Vagina (tissue), 2 donors: ENCODE results near the gene MAP7D3. TPM values are rescaled to one million over a fixed set of nuclear protein-coding genes. Genes with fewer than 3 reads are reported as not detected.
A peak's percentile ranks its signal among the peaks of the same experiment; 100 is the strongest.

Experiments
- DNase-seq, 2 donors: peaks; one replicate each; pipeline ENCODE4 v3.0.0-alpha.2; 2017; ENCODE audit errors: extremely low spot score in 2 of 2
- H3K27ac ChIP-seq: fragments of 200-600 bp; sonication (generic); one replicate; pipeline ENCODE4 v1.5.1; 2019
- H3K27me3 ChIP-seq: fragments of 200-600 bp; sonication (generic); one replicate; pipeline ENCODE4 v1.5.1; 2019
- H3K36me3 ChIP-seq, 2 donors: fragments of 200-600 bp; sonication (generic); one replicate each; pipeline ENCODE4 v1.5.1; 2017 to 2019
- H3K4me1 ChIP-seq: fragments of 200-600 bp; sonication (generic); one replicate; pipeline ENCODE4 v1.5.1; 2019
- H3K4me3 ChIP-seq, 2 donors: fragments of 200-600 bp; sonication (generic); 1 replicate in 1 of 2; 2 replicates in 1 of 2; pipeline ENCODE4 v1.5.1; 2016 to 2019
- H3K9me3 ChIP-seq: fragments of 200-600 bp; sonication (generic); one replicate; pipeline ENCODE4 v1.5.1; 2019
- POLR2A ChIP-seq, 2 donors: fragments of 450-650 bp; IDR thresholded peaks; one replicate each; pipeline ENCODE4 v1.6.1; 2017; ENCODE audit warnings: antibody characterized with exemption in 2 of 2, mild to moderate bottlenecking in 2 of 2, moderate library complexity in 2 of 2
- POLR2AphosphoS5 ChIP-seq, 2 donors: sonication (generic); formaldehyde crosslinking; IDR thresholded peaks; one replicate each; pipeline ENCODE4 v1.9.0; 2017; ENCODE audit warnings: antibody characterized with exemption in 2 of 2, mild to moderate bottlenecking in 2 of 2, low read depth in 1 of 2; ENCODE audit not compliant: insufficient read depth in 1 of 2
- intact Hi-C: fragments of 100-400 bp; cut with DNase I; formaldehyde crosslinking; loops from one replicate; pipeline ENCODE4 v1.15.1; 2023
- total RNA-seq: library from RNA; depleted of rRNA; stranded (reverse); fragments of >200 nt; gene quantifications from one replicate; pipeline ENCODE4 v1.2.3, GENCODE V29; 2016
- TF ChIP-seq, protein P1 (sequence below), 3 experiments: fragments of 450-650 bp in 2 of 3; fragments of 200-600 bp in 1 of 3; sonication (generic) in 1 of 3; IDR thresholded peaks; one replicate each; pipeline ENCODE4 v1.5.1; 2017 to 2019; ENCODE audit warnings: antibody characterized with exemption in 3 of 3, mild to moderate bottlenecking in 2 of 3, moderate library complexity in 2 of 3

Gene MAP7D3
- total RNA-seq, 1 donor from 2014 or later, result 15.0 TPM

- no peaks in the 10 kb centered on the region for H3K27me3 ChIP-seq
- no peak overlapping the region for H3K27ac ChIP-seq
- no peak overlapping the region for H3K4me3 ChIP-seq
- no peak for DNase-seq
- H3K4me1 ChIP-seq, result peaks cover 34% of the 10 kb centered on the region
- intact Hi-C loops, result loop anchor here (5.0 kb wide), 1 partner anchor 35 kb away; no protein-coding TSS in a partner anchor
- TF ChIP-seq POLR2AphosphoS5 (IDR thresholded peaks at IDR 0.05; ENCODE audit: insufficient read depth in 1 of 2, low read depth in 1 of 2), result no peak
- TF ChIP-seq, protein P1, sequence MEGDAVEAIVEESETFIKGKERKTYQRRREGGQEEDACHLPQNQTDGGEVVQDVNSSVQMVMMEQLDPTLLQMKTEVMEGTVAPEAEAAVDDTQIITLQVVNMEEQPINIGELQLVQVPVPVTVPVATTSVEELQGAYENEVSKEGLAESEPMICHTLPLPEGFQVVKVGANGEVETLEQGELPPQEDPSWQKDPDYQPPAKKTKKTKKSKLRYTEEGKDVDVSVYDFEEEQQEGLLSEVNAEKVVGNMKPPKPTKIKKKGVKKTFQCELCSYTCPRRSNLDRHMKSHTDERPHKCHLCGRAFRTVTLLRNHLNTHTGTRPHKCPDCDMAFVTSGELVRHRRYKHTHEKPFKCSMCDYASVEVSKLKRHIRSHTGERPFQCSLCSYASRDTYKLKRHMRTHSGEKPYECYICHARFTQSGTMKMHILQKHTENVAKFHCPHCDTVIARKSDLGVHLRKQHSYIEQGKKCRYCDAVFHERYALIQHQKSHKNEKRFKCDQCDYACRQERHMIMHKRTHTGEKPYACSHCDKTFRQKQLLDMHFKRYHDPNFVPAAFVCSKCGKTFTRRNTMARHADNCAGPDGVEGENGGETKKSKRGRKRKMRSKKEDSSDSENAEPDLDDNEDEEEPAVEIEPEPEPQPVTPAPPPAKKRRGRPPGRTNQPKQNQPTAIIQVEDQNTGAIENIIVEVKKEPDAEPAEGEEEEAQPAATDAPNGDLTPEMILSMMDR (IDR thresholded peaks at IDR 0.05), result no peak
- TF ChIP-seq POLR2A (IDR thresholded peaks at IDR 0.05), result no peak
- peaks cover 0 to 5% of the 10 kb centered on the region in 2 donors for H3K36me3 ChIP-seq
- no peaks in the 10 kb centered on the region for H3K9me3 ChIP-seq
These were observed 44.3 kb downstream of the MAP7D3 start for GRCh38 chrX:136206916-136207315.

DNA sequence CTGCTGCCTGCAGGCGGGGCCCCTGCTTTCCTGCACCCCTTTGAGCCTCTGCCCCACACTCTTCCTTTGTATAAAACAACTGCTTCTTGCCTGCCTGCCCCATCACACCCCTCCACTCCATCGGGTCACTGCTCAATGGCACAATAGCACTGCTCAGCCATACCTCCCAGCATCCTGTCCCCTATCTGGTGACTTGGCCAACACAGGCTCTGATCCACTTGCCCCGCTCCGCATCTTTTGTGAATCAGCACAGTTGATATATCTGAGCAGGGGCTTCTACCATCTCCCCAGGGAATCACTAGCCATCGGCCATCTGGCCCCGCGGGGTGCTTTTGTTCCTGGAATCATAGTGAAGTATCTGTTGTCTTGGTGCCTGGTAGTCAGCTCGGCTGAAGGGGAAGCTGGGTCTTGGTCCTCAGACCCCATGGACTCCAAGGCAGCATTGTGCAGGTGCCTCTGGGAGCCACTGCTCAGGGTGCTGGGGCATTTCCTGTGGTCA is 45.3 kb downstream of the MAP7D3 start:
- intact Hi-C loops, result loop anchor here (5.0 kb wide), 1 partner anchor 34 kb away; no protein-coding TSS in a partner anchor
- no peaks in the 10 kb centered on the region for H3K27me3 ChIP-seq
- no peak for DNase-seq
- peak overlapping the region; percentile 65 for H3K27ac ChIP-seq
- peaks cover 36% of the 10 kb centered on the region for H3K4me1 ChIP-seq
- no peak for TF ChIP-seq POLR2A (IDR thresholded peaks at IDR 0.05)
- TF ChIP-seq, protein P1 (IDR thresholded peaks at IDR 0.05), result no peak
- TF ChIP-seq POLR2AphosphoS5 (IDR thresholded peaks at IDR 0.05; ENCODE audit: insufficient read depth in 1 of 2, low read depth in 1 of 2), result no peak
- H3K4me3 ChIP-seq, result peak overlapping the region in 1 of 2 donors; percentile 18
- peaks cover 0 to 5% of the 10 kb centered on the region in 2 donors for H3K36me3 ChIP-seq
- H3K9me3 ChIP-seq, result no peaks in the 10 kb centered on the region

GRCh38 chrX:136204571-136204970 is 46.6 kb downstream of the MAP7D3 start:
- no peak for DNase-seq
- Histone ChIP-seq H3K4me3 (peak overlapping the region in 1 of 2 donors; percentile 1), H3K27ac (peak overlapping the region; percentile 65), H3K9me3 (no peaks in the 10 kb centered on the region), H3K36me3 (peaks cover 0 to 5% of the 10 kb centered on the region in 2 donors), H3K27me3 (no peaks in the 10 kb centered on the region), H3K4me1 (peaks cover 42% of the 10 kb centered on the region)
- TF ChIP-seq, protein P1 (IDR thresholded peaks at IDR 0.05), result no peak
- peak in 1 of 2 donors; percentile 14 for TF ChIP-seq POLR2AphosphoS5 (IDR thresholded peaks at IDR 0.05; ENCODE audit: insufficient read depth in 1 of 2, low read depth in 1 of 2)
- intact Hi-C loops, result no loop called here

DNA sequence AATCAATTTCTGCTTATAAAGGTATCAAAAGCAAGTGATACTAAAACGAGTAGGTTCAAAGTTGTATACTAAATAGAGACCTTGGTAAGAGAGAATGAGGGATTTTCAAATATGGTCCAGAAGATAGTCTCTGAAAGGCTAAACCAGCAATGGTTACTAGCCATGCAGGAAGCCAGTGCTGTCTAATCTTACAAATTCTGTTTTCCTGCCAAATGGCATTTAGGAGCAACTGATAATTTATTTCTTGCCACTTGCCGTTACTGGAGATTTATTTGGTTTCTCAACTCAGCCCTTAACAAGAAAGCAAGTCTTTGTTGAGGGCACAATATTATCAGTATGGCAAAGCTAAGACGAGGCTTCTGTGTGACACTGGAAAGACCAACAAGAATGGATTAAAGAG is 47.2 kb downstream of the MAP7D3 start:
- Histone ChIP-seq H3K27me3 (no peaks in the 10 kb centered on the region), H3K36me3 (peaks cover 0 to 5% of the 10 kb centered on the region in 2 donors), H3K4me1 (peaks cover 40% of the 10 kb centered on the region), H3K4me3 (no peak overlapping the region), H3K27ac (peak overlapping the region; percentile 65), H3K9me3 (no peaks in the 10 kb centered on the region)
- no peak for DNase-seq
- TF ChIP-seq POLR2AphosphoS5 (IDR thresholded peaks at IDR 0.05; ENCODE audit: insufficient read depth in 1 of 2, low read depth in 1 of 2), result no peak
- TF ChIP-seq POLR2A (IDR thresholded peaks at IDR 0.05), result no peak
- TF ChIP-seq, protein P1 (IDR thresholded peaks at IDR 0.05), result no peak
- intact Hi-C loops, result no loop called here

- no peaks in the 10 kb centered on the region for H3K27me3 ChIP-seq
- intact Hi-C loops, result no loop called here
These were observed 47.8 kb downstream of the MAP7D3 start for GRCh38 chrX:136203438-136203837.

More at GRCh38 chrX:136203438-136203837, 47.8 kb downstream of the MAP7D3 start:
- H3K4me3 ChIP-seq, result no peak overlapping the region
- H3K36me3 ChIP-seq, result peaks cover 0 to 5% of the 10 kb centered on the region in 2 donors
- H3K27ac ChIP-seq, result peak overlapping the region; percentile 65
- TF ChIP-seq, protein P1 (IDR thresholded peaks at IDR 0.05), result no peak
- TF ChIP-seq POLR2A (IDR thresholded peaks at IDR 0.05) (no peak), POLR2AphosphoS5 (IDR thresholded peaks at IDR 0.05; ENCODE audit: insufficient read depth in 1 of 2, low read depth in 1 of 2) (no peak)
- no peaks in the 10 kb centered on the region for H3K9me3 ChIP-seq
- no peak for DNase-seq
- peaks cover 35% of the 10 kb centered on the region for H3K4me1 ChIP-seq
